ENCODE measurements around the gene CNTNAP1.

The CNTNAP1 gene

DNA sequence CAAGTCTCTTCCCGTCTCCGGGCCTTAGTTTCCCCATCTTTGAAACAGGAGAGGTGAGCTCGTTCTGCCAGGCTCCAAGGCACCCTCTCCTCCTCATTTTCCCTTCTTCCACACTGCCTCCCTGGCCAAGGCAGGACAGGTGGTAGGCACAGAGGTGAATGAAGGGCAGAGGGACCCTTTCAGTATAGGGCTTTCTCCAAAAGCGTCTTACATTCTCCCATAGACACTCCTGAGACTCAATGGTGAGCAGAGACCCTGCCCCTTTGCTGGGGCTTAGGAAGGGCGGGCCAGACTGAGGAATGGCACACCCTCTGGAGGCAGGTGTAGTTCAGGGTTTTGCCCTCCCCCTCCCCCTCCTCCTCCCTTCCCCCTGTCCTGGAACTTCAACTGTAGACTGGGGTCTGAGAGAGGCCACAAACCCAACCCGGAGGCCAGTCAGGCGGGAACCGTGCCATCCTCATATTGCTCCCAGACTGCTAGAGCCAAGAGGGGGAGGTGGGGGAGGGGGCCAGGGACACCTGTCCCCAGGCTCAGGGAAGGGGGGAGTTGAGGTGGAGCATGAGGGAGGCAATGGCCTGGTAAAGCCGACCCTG lies 7.5 kb upstream of the CNTNAP1 start:
- Histone ChIP-seq H3K27ac (replicated peaks) (no peak overlapping the region), H3K4me3 (replicated peaks; ENCODE audit: insufficient read depth, low read length) (no peak overlapping the region), H3K27me3 (ENCODE audit: insufficient read depth, poor library complexity, severe bottlenecking) (peaks cover 52% of the 10 kb centered on the region)
- DNase-seq (ENCODE audit: low read depth in 1 of 2, low spot score in 1 of 2) = no peak
- no peak for TF ChIP-seq SPI1 (IDR thresholded peaks at IDR 0.05; ENCODE audit: borderline replicate concordance, low read depth)
- TF ChIP-seq, protein P1, sequence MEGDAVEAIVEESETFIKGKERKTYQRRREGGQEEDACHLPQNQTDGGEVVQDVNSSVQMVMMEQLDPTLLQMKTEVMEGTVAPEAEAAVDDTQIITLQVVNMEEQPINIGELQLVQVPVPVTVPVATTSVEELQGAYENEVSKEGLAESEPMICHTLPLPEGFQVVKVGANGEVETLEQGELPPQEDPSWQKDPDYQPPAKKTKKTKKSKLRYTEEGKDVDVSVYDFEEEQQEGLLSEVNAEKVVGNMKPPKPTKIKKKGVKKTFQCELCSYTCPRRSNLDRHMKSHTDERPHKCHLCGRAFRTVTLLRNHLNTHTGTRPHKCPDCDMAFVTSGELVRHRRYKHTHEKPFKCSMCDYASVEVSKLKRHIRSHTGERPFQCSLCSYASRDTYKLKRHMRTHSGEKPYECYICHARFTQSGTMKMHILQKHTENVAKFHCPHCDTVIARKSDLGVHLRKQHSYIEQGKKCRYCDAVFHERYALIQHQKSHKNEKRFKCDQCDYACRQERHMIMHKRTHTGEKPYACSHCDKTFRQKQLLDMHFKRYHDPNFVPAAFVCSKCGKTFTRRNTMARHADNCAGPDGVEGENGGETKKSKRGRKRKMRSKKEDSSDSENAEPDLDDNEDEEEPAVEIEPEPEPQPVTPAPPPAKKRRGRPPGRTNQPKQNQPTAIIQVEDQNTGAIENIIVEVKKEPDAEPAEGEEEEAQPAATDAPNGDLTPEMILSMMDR (IDR thresholded peaks at IDR 0.05; ENCODE audit: insufficient read depth, low read length) = no peak
- TF ChIP-seq, protein P2, sequence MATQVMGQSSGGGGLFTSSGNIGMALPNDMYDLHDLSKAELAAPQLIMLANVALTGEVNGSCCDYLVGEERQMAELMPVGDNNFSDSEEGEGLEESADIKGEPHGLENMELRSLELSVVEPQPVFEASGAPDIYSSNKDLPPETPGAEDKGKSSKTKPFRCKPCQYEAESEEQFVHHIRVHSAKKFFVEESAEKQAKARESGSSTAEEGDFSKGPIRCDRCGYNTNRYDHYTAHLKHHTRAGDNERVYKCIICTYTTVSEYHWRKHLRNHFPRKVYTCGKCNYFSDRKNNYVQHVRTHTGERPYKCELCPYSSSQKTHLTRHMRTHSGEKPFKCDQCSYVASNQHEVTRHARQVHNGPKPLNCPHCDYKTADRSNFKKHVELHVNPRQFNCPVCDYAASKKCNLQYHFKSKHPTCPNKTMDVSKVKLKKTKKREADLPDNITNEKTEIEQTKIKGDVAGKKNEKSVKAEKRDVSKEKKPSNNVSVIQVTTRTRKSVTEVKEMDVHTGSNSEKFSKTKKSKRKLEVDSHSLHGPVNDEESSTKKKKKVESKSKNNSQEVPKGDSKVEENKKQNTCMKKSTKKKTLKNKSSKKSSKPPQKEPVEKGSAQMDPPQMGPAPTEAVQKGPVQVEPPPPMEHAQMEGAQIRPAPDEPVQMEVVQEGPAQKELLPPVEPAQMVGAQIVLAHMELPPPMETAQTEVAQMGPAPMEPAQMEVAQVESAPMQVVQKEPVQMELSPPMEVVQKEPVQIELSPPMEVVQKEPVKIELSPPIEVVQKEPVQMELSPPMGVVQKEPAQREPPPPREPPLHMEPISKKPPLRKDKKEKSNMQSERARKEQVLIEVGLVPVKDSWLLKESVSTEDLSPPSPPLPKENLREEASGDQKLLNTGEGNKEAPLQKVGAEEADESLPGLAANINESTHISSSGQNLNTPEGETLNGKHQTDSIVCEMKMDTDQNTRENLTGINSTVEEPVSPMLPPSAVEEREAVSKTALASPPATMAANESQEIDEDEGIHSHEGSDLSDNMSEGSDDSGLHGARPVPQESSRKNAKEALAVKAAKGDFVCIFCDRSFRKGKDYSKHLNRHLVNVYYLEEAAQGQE (IDR thresholded peaks at IDR 0.05; ENCODE audit: insufficient replicate concordance, low read depth) = no peak
- no peak for TF ChIP-seq POLR2AphosphoS5 (IDR thresholded peaks at IDR 0.05; ENCODE audit: low read depth)
- TF ChIP-seq GABPA (IDR thresholded peaks at IDR 0.05; ENCODE audit: low read depth) = no peak

DNA sequence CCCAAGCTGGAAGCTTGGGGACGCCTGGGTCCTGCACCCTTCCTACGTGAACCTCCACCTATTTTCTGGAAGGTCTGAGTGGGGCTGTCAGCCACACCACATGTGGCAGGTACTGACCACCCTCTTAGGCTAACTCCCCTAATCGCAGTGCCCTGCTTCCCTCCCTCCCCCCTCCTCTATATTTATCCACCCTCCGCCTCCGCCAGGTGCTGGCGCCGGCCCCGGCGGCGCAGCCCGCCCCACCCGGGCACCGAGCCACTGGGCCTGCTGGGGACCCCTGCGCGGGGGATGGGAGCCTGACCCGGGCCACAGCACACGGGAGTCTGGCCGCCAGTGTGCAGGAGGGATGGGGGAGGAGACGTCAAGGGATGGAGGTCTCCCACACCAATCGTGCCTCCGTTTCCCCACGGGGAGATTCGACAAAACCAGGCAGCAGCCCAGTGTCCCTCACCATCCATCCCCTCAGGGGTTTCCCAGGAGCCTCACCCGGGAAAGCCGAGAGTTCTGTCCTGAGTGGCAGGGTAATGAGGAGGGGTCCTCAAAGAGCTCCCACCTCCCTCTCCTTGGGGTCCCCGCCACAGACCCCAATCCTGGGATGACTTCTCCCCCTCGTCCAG lies 6.9 kb upstream of the CNTNAP1 start:
- peak overlapping the region; percentile 67 for H3K4me3 ChIP-seq (replicated peaks; ENCODE audit: insufficient read depth, low read length)
- no peak overlapping the region for H3K27ac ChIP-seq (replicated peaks)
- TF ChIP-seq, protein P1 (IDR thresholded peaks at IDR 0.05; ENCODE audit: insufficient read depth, low read length) = no peak
- no peak for TF ChIP-seq GABPA (IDR thresholded peaks at IDR 0.05; ENCODE audit: low read depth)
- TF ChIP-seq SPI1 (IDR thresholded peaks at IDR 0.05; ENCODE audit: borderline replicate concordance, low read depth) = no peak
- TF ChIP-seq, protein P2 (IDR thresholded peaks at IDR 0.05; ENCODE audit: insufficient replicate concordance, low read depth) = no peak
- no peak for TF ChIP-seq POLR2AphosphoS5 (IDR thresholded peaks at IDR 0.05; ENCODE audit: low read depth)
- DNase-seq (ENCODE audit: low read depth in 1 of 2, low spot score in 1 of 2) = no peak
- H3K27me3 ChIP-seq (ENCODE audit: insufficient read depth, poor library complexity, severe bottlenecking) = peaks cover 49% of the 10 kb centered on the region

DNA sequence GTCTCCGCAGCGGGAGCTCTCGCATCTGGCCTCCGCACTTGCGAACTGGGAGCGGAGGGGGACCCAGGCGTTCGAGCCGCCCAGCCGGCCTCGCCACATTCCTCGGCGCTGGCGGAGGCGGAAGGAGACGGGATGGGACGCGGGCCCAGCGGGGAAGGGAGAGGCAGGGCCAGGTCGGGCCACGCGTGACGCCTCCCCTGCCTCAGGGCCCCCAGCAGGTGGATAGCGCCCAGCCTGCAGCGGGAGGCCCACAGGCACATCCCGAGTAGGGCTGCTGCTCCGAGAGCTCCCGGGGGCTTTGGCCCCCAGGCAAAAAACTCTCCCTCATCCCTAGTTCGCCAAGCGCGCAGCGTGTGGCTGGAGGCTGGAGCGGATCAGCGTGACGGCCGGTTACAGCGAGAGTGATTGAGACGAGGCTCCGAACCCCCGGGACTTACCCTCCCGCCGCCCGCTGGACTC lies 6.3 kb upstream of the CNTNAP1 start:
- Histone ChIP-seq H3K4me3 (replicated peaks; ENCODE audit: insufficient read depth, low read length) (peak overlapping the region; percentile 67), H3K27me3 (ENCODE audit: insufficient read depth, poor library complexity, severe bottlenecking) (peaks cover 45% of the 10 kb centered on the region), H3K27ac (replicated peaks) (no peak overlapping the region)
- DNase-seq (ENCODE audit: low read depth in 1 of 2, low spot score in 1 of 2) = no peak
- no peak for TF ChIP-seq SPI1 (IDR thresholded peaks at IDR 0.05; ENCODE audit: borderline replicate concordance, low read depth)
- TF ChIP-seq, protein P2 (IDR thresholded peaks at IDR 0.05; ENCODE audit: insufficient replicate concordance, low read depth) = peak; percentile 74
